Ecto neural progenitor cell (in vitro differentiated cells): ENCODE results near the gene FOXN3.

Experiments
- DNase-seq: peaks from one replicate; pipeline ENCODE4 v3.0.0-alpha.2; 2018; ENCODE audit warnings: low spot score

The FOXN3 gene

GRCh38 chr14:89408907-89409700 lies 7.9 kb downstream of the FOXN3 start:
- no peak for DNase-seq

GRCh38 chr14:89407856-89408255 lies 9.2 kb downstream of the FOXN3 start:
- DNase-seq, result no peak

DNA sequence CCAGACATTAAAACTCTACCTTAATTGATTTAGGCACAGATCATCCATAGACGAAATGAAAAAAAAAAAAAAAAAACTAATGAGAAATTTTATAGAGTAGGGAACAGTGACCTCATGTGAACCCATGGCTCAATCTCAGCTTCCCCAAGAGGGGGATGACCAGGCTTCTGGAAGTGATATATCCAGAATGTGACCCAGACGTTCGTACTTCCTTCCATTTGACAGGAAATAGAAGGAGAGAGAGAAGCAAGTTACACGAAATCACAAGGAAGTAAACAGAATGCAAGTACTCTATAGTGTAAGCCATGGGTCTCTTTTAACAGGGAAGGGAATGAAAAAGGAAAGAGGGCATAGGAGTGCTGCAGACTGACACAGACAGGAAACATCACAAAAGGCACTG lies 10.1 kb downstream of the FOXN3 start:
- DNase-seq, result no peak

DNA sequence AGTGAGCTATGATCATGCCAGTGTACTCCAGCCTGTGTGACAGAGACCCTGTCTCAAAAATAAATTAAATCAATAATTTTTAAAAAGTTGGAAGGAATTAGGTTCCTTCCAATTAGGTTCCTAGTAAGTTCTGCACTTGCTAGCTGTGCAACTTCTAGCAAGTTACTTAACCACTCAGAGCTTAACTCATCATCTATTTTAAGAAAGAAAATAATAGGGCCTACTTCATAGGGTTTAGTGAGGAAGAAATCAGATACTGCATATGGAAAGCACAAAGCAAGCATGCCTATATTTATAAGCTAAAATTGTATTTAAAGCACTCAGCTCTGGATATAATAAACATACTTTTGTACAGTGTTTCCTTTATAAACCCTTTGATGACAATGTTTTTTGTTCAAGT lies 10.7 kb downstream of the FOXN3 start:
- DNase-seq, result no peak

- DNase-seq, result no peak
Measured at GRCh38 chr14:89405712-89406111, 11.3 kb downstream of the FOXN3 start.

GRCh38 chr14:89402363-89402762 lies 14.7 kb downstream of the FOXN3 start:
- no peak for DNase-seq

DNA sequence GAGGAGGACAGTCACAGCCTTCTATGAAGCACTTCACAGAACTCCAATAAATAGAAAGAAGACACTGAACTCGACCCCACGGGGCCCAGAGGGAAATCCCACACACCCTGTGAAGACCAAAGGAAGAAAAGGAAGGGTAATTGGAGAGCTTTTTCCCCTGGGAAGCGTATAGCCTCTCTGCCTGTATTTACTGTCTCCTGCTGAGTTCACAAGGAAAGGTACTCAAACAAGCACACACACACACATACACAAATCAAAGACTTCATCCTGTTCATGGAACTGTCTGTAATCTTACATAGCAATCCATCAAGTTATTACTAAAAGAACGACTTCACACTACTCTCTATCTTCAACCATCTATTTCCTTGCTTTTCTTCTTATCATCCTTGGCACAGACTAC lies 15.3 kb downstream of the FOXN3 start:
- no peak for DNase-seq

DNA sequence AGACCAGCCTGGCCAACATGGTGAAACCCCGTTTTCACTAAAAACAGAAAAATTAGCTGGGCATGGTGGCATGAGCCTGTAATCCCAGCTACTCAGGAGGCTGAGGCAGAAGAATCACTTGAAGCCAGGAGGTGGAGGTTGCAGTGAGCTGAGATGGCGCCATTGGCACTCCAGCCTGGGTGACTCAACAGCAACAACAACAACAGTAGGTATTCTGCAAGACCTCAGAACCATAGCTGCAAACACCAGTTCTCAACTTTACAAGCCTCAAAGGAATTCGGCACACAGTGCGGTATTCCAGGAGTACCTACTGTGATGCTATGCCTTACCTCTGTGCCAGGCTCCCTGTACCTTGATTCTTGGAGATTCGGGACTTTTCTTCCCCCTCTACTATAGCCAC lies 15.8 kb downstream of the FOXN3 start:
- DNase-seq, result no peak

- DNase-seq, result no peak
Measured at GRCh38 chr14:89400529-89400928, 16.5 kb downstream of the FOXN3 start.

DNA sequence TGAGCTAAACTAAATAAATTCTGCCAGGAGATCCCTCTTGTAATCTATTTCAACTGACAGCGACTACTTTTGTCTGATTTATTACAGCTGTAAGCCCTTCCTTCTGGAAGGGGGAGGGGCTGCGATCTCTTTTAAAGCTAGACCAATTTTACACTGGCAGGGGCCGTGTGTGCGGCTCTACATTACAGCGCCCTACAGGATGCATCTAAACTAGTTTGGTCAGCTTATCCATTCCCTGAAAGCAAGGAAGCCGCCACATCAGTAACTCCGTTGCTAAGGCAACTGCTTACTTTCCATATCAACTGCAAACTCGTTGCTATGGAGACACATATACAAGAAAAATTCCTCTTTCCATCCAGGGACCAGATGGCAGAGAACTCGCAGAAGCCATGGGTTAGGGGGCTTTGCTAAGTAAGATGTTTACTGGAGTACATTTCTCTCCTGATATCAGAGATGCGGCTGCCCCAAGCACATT lies 17.4 kb downstream of the FOXN3 start:
- DNase-seq, result no peak

DNA sequence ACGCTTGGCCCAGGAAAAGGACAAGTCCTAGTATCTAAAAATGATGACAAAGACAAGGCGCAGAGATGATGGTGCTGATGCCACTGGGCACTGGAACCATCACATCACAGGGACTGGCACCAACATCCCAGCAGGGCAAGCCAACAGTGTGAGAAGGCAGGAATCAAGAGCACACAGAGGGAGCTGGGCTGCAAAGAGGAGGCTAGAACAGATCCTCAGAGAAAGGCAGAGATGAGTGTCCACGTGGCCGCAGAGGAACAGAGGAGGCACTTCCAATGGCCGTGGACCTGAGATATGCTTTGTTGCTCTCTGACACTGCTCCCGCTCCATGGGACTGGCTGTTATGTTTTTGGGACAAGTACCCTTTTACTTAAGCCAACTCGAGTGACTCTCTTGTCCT lies 17.9 kb downstream of the FOXN3 start:
- no peak for DNase-seq

GRCh38 chr14:89397569-89398230 lies 19.3 kb downstream of the FOXN3 start:
- DNase-seq, result no peak

DNA sequence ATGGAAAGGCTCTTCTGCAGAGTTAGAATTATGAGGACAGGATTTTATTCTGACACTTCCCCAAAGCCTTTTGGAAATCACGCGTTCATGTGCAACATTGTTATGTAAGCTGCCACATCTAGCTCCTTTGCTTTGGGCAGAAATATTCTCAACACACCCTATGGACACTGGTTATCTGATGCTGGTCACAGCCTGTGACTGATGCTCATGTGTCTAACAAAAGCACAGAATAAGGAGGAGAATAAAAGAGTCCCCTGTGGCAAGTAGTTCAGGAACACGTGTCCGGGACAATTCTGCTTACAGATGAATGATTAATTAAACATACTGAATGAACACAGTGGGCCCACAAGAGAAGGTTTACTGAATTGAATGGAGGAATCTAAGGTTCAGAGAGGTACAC lies 22.1 kb downstream of the FOXN3 start:
- no peak for DNase-seq

DNA sequence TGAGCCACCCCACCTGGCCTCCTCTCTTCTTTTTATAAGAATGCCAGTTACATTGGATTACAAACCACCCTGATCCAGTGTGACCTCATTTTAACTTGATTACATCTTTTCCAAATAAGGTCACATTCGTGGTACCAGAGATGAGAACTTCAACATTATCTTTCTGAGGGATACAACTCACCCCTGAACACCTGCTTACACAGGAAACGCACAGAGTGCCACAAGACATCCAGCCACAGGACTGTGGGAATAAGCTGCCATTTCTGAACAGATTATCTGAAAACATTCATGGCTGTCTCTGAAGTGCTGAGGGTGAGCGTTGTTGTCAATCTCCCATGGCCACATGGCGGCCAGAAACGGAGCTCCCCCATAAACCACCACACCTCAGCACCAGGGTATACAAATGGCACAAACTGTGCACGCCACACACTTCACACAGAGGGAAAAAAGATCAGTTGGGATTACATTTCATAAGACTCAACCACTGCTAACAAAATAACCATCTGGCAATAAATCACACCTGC lies 23.7 kb downstream of the FOXN3 start:
- no peak for DNase-seq

DNA sequence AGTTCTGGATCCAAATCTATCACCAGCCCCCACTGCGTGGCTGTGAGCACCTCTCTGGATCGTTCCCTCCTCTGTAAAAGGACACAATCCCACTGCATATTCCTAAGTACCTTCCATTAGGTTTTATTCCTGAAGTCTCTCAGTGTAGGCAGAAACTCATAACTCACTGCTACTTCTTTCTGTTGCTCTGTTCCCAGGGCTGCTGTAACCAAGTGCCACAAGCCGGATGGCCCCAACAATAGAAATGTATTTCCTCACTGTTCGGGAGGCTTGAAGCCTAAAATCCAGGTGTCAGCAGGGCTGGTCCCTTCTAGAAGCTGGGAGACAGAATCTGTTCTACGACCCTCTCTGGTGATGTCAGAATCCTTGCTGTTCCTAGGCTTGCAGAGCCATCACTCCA lies 24.9 kb downstream of the FOXN3 start:
- DNase-seq, result no peak

DNA sequence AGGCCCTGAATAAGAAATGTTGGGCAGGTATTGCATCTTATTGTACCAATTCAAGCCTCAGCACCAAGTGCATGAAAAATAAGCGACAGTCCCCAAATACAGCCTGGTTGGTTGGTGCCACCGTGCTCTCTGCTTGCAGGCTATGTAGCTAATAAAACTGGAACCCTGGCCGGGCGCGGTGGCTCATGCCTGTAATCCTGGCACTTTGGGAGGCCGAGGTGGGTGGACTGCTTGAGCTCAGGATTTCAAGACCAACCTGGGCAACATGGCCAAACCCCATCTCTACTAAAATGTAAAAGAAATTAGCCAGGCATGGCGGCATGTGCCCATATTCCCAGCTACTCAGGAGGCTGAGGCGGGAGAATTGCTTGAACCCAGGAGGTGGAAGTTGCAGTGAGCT lies 25.5 kb downstream of the FOXN3 start:
- DNase-seq, result no peak

DNA sequence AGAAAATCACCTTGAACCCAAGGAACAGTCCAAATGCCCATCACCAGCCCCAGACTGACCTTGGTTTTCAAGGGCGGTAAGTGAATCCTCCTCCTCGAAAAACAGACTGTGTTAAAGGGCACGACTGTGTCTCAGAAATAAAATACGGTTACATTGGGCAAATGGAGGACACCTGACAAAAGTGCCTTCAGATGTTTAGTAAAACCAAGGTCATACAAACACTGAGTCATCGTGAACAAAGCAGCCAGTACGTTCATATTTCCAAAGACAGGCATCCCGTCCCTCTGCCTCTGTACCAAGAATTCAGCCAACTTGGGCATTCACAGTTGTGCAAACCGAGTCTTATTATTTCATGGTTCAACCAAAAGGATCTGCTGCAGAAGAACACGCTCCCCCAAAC lies 25.9 kb downstream of the FOXN3 start:
- no peak for DNase-seq

DNA sequence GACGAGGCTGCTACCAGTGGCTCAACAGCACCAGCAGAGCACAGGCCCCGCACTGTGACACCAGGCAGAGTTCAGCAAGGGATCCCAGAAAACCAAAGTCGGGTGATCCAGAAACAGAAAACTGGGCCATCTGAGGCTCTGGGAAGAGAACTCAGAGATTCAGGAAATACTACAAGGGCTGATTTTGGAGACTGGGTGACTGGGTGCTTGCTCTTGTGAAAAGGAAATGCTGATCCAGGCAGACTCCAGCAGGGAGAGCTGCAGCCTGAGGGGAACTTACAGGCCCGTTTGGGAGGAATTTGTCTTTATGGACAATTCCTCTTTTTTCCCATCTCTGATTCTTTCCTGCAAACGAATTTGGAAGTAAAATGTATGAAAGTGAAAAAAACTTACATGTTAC lies 28.2 kb downstream of the FOXN3 start:
- DNase-seq, result no peak

- DNase-seq, result no peak
Measured at GRCh38 chr14:89387922-89388685, 28.9 kb downstream of the FOXN3 start.

DNA sequence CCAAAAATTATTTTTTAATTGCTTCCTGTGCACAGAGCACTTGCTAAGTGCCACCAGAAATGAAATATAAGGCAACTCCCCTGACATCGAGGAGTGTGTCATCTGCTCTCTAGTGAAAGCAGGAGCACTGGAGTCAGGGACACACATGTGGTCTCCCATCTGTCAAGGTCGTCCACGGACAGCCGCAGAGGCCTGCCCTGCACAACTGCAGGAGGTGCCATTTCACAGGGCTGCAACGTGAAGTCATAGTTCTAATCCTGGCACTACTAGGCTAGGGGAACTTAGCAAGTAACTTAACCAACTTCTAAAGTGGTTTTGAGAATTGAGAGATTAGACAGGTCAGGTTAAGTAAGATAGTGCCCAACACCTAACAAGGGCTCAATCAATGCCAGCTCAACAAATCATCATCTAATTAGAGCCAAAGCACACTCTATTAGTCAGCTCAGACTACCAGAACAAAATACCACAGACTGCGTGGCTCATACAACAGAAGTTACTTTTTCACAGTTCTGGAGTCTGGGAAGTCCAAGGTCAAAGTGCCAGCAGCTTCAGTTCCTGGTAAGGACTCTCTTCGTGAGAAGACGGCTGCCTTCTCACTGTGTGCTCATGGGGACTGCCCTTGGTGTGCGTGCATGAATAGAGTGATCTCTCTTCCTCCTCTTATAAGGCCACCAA lies 30.7 kb downstream of the FOXN3 start:
- no peak for DNase-seq

- no peak for DNase-seq
Measured at GRCh38 chr14:89384636-89385035, 32.4 kb downstream of the FOXN3 start.

DNA sequence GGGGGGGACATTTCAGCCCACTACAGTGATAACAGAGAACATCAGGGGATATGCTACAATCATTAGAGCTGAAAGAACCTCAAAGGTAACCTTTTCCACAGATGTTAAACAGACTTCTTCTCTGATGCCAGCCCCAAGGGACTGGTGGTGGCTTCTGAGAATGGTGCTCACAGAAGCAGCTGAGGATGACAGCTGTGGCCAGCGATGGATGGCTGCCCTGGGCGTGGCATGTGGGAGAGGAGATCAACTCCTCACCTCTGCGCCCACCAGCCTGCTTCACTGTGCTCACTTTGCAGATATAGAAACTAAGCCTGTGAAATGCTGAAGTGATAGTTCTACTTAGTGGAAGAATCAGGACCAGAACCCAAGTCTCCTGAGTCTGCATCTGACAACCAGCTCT lies 33.0 kb downstream of the FOXN3 start:
- no peak for DNase-seq
